HG03575 (cell line): ENCODE measurements around the gene ABHD5.

Experiments
- ATAC-seq: cut with Tn5 transposase; IDR thresholded peaks from one replicate; pipeline ENCODE4 v1.9.1; 2021; ENCODE audit not compliant: unreplicated experiment, insufficient number of reproducible peaks, low FRiP score; ENCODE audit errors: extremely low read depth

Gene ABHD5

GRCh38 chr3:43769885-43770425 is 79.2 kb downstream of the ABHD5 start:
- no peak for ATAC-seq

GRCh38 chr3:43770426-43771103 is 79.8 kb downstream of the ABHD5 start:
- ATAC-seq, result no peak

DNA sequence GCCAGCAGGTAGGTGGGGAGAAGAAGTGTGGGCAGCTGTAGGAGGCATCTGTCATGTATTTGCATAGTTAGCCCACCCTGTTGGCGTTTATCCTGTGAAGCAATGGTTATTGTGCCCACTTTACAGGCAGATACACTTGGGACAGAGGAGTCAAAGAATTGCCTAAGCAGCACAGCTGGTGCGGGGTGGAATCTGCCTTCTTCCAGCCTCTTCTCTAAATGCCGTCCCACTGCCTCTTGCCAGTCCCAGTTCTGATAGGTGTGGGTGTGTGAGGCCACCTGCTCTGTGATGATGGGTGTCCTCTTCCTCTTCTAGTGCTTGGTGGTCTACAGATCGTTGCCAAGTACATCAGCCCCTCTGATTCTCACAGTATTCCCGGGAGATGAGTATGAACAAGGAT is 80.9 kb downstream of the ABHD5 start:
- no peak for ATAC-seq

- ATAC-seq, result no peak
Observed at GRCh38 chr3:43773273-43774094, 82.7 kb downstream of the ABHD5 start.

DNA sequence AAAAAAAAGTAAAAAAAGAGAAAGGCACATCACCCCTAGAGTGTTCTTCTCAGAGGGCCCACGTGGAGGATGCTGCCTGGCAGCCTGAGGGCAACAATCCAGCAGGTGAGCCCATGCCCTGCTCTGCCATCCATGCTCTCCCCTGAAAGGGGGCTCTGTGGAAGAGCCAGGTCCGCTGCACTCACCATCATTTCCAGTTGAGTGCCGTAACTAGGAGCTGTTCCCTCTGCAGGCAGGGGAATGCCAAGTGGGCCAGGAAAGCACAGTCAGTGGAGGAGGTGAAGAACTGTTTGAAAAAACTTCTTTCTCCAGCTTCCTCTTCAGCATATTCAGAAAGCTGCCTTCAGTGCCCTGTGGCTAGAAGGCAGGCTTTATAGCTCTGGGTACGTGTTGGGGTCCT is 84.1 kb downstream of the ABHD5 start:
- ATAC-seq, result no peak

- ATAC-seq, result no peak
Observed at GRCh38 chr3:43776101-43776500, 85.4 kb downstream of the ABHD5 start.

DNA sequence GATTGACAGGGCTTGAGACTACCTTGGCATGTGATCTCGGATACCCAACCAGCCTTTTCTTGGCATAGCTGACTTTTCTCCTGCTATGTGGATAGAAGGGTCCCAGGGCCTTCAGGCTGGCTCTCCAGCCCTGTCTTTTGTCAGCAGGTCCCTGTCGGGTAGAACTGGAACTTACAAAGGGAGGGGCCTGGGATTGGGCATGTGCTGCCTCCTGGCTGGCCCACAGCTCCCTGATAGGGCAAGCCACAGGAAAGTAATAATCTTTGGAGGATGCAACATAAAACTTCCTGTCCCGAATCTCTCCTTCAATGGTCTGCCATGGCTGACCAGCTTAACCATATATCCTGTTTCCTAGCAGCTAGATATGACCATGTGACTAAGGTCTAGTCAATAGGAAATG is 89.1 kb downstream of the ABHD5 start:
- ATAC-seq, result no peak

- no peak for ATAC-seq
Observed at GRCh38 chr3:43782541-43782940, 91.8 kb downstream of the ABHD5 start.
